NCI-H1930 (cell line): ENCODE data around the gene CMIP.

Source experiments
- DNase-seq, 2 experiments: peaks; one replicate each; lab custom pipeline; 2025; lab: John Stamatoyannopoulos, UW

CMIP gene

DNA sequence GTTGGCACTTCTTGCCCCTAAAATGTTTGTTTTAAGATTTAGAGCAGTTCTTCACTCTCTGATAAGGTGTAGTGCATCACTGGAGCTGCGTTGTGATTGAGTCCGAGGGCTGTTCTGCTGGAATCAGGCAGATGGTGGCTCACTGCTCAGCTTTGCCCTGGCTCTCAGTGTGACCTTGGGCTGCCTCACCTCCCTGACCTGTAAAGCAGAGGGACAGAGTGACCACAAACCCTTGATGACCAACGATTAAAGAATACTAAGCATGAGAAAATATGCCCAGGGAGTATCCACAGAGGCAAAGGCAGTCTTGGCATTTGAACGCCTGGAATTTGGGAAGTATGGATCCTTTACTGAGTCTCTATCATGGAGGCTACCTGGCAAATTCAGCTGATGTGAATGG lies 18.1 kb downstream of the CMIP start:
- DNase-seq = no peak

DNA sequence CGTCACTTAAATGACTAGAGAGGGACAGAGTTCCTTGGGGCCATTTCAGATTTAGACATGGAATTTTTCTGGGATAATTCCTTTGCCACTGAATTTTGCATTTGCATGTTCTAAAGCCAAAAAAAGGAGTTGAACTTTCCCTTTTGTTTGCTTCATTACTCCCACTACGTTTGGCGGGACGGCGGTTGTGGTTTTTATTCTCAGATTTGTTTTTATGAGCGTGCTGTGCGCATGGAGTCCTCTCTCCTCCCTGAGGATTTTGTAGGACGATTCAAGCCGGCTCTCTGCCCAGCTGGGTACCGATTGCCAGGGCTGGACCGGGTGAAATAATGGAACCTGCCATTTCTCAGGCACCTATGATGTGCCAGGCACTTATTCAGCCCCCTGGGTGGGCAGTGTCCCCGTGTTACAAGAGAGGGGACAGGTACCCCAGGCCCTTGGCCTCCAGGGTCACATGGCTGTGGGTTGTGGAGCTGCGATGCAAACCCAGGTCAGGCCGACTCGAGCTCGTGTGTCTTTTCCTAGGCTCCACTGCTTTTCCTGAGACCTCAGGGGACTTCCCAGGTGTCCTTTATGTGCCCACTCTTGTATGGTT lies 18.8 kb downstream of the CMIP start:
- DNase-seq = no peak

DNA sequence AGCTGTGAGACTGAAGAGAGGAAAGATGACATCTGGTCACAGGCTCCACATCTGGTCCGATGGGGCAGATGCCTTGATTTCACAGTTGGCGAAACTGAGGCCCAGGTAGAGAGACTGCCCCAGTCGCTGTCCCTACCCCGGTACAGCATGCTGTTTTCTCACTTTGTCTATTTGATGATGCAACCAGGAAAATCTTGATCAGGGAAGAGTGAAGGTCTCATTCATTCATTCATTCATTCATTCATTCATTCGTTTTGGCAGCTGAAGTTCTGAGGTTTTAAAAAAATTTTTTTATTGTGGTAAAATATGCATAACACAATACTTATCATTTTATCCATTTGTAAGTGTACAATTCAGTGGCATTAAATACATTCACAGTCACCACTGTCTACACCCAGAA lies 19.7 kb downstream of the CMIP start:
- no peak for DNase-seq

DNA sequence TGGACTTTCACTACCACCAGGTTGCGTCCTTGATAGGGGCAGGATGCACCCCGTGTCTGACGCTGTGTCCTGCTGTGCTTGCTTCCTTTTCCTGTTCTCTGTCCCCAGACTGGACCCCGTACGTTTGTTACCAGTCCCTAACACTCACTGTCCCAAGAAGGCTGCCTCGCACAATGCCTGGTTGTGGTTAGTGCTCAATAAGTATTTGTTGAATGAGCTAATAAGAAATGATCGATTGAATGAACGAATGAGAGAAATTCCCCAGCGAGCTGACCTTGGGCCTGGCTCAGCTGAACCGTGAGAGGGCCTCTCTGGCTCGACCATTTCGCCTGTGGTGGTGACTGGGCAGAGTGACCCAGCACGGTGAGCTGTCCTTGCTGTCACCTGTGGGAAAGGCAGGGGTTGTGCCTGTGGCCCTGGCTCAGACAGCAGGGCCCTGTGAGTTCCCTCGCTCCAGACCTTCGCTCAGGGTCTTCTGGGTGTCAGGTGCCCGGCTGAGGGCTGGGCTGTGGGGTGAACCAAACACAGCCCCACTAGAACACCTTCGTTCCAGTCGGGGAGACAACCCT lies 20.9 kb downstream of the CMIP start:
- no peak for DNase-seq

DNA sequence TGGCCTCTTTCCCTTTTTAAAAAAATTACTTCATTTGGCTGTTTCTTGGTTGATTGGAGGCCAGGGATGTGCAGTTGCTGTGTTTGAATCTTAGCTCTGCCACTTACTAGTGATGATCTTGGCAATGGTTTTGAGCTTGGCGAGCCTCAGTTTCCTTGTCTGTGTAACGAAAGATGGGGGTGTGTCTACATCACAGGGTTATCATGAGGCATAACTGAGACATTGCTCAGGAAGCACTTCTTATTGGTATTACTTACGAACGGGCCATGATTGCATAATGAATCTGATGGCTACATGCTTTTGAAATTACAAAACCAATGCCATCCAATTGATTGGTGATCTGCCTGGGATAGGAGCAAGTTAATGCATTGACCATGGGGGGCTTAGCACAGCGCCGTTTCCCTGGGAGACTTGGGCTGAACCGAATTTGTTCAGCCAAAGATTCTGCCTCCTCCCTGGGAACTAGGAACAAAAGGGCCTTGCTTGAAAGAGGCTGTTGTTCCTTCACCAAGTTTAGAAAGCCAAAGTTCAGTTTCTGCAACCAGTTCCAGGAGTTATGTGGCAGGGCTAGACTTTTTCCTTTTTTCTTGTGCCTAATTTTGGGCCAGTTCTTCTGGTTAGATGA lies 21.9 kb downstream of the CMIP start:
- no peak for DNase-seq

GRCh38 chr16:81467072-81467471 lies 22.5 kb downstream of the CMIP start:
- DNase-seq = no peak

DNA sequence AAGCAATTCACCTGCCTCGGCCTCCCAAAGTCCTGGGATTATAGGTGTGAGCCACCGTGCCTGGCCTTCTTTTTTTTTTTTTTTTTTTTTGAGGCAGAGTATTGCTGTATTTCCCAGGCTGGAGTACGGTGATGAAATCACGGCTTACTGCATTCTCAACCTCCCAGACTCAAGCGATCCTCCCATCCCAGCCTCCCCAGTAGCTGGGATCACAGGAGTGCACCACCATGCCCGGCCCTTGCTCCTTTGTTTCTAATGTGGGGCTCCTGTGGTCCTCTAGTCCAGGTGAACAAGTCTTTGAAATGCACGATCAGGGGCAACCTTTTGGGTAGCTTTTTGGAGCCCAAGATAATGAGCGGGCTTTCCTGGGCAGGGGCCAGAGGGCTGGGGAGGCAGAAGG lies 23.2 kb downstream of the CMIP start:
- DNase-seq = no peak

DNA sequence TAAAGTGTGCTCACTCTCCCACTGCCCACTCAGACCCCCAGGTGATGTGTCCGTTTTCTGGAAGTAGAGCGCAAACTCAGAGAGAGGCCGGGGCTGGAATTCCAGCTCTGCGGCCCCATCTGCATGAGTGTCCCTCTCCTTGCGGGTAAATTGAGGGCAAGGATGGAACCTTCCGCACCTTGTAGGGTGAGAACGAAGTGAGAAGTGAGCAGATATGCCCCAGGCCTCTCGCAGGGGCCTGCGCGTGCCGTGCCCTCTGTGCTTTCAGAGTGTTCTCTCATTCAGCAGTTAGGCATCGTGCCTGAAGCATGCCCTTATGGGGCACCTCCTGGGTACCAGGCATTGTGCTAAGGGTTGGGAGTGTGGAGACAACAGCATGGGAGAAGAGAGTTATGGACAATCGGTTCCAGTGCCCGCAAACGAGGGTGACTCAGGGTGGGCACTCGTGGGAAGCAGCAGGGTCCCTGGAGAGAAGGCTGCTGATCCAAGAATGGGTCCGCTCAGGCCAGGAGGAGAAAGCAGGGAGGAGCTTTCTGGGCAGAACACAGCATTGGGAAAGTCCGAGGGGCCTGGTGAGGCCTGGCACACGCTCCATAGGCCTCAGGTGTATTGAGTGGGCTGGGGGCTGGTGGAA lies 23.8 kb downstream of the CMIP start:
- no peak for DNase-seq

DNA sequence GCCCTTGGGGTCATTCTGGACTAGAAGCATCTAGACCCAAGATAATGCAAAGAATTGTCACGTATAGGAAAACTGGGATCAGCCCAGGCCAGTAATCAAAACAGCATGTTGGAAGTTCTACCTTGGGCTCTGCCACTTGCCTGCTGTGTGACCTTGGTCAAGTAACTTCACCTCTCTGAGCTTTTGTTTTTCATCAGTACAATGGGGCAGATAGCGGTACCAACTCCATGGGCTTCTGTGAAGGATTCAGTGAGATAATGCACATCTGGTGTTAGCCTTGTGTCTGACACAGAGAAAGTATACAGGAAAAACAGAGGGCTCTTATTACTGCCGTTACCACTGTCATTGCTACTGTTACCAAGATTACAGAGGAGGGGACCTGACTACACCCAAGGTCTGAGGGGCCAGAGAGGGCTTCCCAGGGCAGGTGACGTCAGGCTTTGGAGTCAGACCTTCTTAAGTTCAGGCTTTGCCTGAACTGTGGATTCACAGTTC lies 24.6 kb downstream of the CMIP start:
- no peak for DNase-seq

DNA sequence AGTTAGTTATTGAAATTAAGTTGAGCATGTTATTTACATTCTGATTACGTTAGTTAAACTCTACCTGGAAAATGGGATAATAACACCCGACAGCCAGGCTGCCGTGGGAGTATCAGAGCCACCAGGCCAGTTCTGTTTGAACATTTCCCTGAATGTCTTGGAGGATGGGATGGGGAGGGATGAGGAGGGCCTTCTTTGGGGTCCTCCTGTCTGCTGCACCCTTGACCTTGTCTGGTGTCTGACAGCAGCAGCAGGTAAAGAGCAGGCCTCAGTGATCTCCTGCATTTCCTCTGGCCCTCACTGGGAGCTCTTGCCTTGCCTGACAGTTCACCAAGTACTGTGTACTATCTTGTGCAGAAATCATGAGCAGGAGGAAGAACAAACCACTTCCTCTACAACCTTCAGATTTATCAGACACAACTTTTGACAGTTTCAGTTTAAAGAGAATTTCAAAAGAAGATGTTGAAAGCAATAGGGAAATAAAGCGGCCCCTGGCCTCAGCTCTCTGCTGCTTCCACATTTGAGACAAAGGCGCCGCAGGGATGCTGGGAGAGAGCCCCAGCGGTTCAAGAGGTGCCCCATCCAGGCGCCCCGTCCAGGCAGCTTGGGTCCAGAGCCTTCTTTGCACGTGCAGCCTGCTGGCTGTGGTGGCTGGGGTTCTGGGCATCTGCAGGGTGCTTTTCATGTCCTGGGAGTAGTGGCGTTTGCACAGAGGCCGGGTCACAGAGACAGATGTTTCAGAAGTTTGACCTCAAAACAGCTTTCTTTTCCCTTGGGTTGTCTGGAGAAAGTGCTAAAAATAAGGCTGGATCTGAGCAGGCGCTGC lies 25.3 kb downstream of the CMIP start:
- DNase-seq = no peak

- DNase-seq = no peak
Measured at GRCh38 chr16:81470796-81471636, 26.4 kb downstream of the CMIP start.

GRCh38 chr16:81471882-81472281 lies 27.3 kb downstream of the CMIP start:
- DNase-seq = no peak

GRCh38 chr16:81472391-81472790 lies 27.8 kb downstream of the CMIP start:
- no peak for DNase-seq

DNA sequence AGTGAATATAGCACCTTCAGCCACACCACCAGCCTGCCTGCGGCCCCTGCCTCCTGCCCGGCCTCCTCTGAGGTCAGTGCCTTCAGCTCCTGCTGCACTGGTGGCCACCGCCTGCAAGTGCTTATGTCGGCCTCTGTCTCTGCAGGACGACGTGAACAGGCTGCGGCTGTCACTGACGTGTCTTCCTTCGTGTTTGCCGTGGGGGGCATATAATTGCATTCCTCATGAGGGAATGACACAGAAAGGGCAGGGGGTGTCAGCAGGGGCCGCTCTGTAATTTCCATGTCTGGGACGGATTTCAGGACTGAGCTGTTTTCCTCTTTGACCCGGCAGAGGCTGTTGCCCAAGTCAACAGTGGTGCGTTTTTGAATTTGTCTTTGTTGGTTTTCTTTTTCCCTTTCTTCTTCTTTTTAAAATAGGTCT lies 28.5 kb downstream of the CMIP start:
- DNase-seq = no peak

DNA sequence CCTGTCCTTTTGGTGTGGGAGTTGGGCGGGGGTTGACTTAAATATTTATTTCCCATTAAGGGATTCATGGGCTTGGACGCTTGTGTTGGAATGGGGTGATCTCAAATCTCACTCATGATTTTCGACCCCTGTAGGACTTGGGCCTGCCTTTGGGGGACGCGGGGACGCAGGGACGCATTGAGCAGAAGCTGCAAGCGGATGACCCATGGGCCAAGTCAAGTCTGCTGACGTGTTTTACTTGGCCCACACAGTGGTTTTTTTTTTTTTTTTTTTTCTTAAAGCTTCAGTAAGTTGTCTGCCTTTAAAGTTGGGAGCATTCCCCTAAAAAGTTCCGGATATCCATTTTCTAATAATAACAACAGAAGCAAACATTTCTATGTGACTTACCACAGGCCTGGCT lies 28.9 kb downstream of the CMIP start:
- DNase-seq = no peak

DNA sequence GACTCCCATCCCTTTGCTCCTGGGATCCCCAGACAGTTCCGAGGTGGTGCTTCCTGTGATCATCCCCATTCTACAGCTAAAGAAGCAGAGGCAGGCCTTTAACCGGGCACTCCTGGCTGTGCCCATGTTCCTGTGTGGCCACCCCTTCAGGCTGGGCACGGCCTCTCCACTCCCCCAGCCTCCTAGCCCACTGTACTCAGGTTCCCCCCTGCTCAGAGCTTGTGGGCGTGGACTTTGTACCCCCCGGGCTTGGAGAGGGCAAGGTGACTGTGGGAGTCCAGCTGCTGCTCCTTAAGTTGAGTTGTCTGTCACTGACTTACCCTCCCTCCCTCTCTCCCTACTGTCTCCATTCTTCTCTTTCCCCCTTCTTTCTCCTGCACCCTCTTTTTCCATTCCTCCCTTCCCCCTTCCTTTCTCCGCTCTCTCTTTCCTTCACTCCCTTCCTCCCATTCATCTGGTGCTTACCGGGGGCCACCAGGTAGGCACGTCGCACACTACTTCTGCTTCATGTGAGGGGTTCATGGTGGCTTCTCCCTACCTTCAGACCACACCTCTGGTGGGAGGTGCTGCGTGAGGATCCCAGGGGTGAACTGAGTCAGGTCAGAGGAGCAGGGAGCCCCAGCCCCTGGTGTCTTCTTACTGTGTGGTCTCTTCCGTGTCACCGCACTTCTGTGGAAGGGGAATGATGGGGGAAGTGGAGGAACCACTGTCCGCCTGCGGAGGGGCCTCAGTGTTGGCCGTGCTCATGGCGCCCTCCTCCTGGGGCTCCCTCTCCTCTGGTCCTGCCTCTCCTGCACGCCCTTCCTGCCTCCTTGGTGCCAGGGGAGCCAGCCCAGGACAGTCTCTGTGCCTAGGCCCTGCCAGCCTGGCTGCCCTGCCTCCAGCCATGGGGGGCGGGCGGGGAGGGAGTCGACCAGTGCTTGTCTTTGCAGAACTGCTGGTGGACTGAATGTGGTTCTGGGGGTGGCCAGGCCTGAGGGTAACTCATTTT lies 29.7 kb downstream of the CMIP start:
- DNase-seq = no peak

- DNase-seq = no peak
Measured at GRCh38 chr16:81477697-81478693, 33.4 kb downstream of the CMIP start.

GRCh38 chr16:81478876-81479511 lies 34.4 kb downstream of the CMIP start:
- no peak for DNase-seq
